Measurements from ENCODE around the gene B3GNT3.
A peak's percentile ranks its signal among the peaks of the same experiment; 100 is the strongest.

B3GNT3 gene, protein sequence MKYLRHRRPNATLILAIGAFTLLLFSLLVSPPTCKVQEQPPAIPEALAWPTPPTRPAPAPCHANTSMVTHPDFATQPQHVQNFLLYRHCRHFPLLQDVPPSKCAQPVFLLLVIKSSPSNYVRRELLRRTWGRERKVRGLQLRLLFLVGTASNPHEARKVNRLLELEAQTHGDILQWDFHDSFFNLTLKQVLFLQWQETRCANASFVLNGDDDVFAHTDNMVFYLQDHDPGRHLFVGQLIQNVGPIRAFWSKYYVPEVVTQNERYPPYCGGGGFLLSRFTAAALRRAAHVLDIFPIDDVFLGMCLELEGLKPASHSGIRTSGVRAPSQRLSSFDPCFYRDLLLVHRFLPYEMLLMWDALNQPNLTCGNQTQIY

DNA sequence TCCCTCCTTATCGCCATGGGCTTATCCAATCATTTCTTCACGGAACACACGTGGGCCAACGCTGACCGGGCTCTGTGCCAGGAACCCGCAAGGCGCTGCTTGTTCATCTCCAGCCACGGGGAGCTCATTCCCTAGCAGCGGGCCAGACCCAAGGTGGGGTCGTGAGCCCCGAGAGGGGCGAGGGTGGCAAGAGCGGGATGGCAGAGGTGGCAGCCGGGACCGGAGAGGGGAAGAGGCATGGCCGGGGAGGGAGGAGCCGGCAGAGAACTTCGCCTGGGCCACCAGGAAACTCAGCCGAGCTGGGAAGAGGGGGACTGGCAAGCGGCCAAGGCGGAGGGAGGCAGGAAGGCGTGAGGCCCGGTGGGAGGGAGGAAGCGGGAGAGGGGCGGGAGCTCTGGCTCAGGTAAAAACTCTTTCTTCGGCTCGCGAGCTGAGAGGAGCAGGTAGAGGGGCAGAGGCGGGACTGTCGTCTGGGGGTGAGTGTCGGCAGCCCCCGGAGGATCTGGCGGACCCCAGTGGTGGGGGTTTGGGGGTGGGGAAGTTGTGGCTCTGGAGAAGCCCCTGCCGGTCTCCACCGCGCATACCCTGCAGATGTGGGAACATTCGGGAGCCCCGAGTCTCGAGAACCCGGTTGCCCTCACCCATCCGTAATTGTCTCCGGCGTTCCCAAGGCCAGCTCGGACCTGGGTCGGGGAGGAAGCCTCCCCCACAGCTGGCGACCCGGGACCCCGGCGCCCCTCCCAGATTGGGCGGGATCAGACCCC is at the start of gene B3GNT3:
TSS of gene B3GNT3 (plus strand) at position 408 of the 764 bp plus-strand sequence. CDS start 12,670 bp downstream, outside the sequence.
- DNase-seq: peak in 6 of 42 donors; percentile 20 to 53 (median 30)
- intact Hi-C loops (cut with DNase I): no loop called here

DNA sequence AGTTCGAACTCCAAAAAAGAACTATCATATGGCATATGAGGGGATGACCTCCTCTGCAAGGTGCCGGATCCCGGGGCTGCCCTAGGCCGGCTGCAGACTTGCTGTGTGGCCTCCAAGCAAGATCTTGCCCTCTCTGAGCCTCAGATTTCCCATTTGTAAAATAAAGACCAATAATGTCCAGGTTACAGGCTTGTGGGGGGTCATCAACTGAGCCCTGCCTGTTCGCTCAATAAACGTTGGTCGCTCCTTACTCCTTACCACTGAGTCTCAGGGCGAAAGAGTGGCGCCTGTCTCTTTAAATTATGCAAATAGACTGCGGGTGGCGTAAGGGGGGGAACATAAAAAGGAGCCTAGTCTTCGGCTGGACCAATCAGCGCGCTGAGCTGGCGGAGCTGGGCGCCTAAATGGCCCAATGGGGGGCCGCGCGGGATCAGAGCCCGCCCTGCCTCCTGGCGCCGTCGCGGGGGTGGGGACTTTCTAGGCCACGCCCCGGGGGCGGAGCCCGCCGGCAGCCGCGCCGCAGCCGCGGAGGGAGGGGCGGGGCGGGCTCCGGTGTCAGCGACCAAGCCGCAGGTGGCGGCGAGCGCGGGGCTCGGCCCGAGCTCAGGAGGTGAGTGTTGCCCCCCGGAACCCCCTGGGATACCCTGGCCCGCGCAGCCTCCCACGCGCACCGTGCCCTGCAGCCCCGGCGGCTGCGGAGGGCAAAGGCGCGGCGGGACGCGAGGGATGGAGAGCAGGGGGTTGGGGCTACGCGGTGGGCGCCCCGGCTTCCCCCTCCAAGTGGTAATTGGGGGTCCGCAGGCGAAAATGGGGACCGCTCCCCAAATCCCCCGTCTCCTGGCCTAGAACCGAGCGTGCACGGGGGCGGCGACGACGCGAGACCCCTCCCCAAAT is 47.5 kb upstream of the B3GNT3 start:
- DNase-seq: peak; percentile 96 to 99 (median 98)
- intact Hi-C loops (cut with DNase I): no loop called here

DNA sequence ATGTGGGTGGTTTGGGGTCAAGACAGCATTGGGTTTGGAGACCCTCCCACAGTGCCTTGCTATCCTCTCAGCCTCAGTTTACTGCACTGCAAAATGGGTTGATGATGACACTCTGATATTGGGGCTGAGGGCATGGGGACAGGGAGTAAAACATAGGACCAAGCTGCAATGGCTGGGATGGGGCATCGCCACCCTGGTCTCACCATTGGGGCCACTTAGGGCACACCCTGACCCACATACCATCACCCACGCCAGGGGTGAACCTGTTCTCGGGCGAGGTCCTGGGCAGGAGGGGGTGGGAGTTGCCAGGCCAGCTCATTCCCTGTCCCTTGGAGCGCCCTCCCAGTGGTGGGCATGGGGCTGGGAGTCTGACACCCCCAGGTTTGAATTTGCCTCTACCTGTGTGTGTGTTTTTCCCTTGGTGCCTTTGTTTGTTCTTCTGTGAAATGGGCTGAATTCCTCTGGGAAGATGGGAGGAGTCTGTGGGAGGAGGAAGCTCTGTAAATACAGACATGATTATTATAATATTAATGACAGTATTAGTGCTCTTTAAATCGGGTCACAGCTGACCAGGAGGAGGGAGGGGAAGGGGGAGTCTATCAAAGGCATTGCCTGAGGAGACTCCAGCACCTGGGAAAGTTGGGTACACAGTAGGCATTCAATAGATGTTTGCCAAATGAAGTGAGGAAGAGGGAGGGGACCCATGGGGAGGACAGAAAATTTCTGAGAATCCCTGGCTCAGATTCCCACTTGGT is 45.9 kb upstream of the B3GNT3 start:
- DNase-seq: no peak
- intact Hi-C loops (cut with DNase I): no loop called here

DNA sequence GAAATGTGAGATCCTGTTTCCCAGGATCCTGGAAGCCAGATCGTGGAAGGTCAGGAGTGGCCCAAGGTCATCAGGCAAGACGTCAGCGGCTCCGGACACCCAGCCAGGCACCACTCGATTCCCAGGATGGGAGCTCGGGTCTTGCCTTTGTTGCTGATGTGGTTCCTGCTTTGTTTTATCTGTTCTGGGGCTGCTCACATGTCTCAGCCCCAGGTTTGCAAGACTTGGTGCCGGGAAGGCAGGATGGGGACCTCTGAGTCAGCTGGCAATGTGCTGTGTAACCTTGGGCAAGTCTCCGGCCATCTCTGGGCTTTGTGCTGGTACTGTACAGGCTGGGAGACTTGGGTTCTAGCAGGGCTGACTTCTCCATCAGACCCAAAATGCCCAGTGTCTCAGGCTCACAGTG is 45.0 kb upstream of the B3GNT3 start:
- intact Hi-C loops (cut with DNase I): no loop called here

DNA sequence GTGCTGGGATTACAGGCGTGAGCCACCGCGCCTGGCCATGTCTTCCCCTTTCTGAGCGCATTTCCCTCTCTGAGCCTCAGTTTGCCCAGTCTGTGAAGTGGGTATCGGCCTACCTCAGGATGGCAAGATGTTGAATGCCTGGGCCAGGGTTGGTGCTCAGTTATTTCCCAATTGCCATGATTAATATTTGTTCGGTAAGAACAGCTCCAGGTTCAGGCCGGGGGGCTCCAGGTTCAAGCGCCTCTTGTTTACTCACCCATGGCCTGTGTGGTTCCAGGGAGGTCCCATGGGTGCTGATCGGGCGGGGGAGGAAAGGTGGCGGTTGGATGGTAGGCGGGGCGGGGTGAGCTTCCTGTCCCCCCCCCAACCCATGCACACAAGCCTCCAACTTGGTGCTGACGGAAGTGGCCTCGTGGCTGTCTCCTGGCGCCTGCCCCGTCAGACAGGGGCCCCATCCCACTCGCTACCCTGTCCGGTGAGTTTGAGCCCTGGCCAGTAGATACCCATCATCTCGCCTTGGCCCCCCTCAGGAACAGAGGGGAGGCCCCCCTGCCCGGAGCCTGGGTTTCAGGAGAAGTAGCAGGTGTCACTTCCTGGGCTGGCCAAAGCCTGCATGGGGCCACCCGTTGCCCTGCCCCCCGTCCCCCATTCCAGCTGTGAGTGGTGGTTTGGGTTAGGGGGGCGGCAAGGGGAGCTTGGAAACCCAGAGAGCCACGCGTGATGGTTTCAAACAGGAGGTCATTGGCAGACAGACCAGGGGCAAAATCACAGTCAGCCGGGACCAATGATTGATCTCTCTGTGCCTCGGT is 43.6 kb upstream of the B3GNT3 start, which contains the start of gene FCHO1:
TSS of gene FCHO1 (plus strand) at position 375 of the 809 bp plus-strand sequence. CDS start 3,688 bp downstream, outside the sequence.
- intact Hi-C loops (cut with DNase I): no loop called here
- peak in 30 of 42 donors; percentile 21 to 69 (median 54) for DNase-seq

More for the DNA sequence above, 45.0 kb upstream of the B3GNT3 start:
- DNase-seq: peak in 10 of 42 donors; percentile 11 to 60 (median 43)

DNA sequence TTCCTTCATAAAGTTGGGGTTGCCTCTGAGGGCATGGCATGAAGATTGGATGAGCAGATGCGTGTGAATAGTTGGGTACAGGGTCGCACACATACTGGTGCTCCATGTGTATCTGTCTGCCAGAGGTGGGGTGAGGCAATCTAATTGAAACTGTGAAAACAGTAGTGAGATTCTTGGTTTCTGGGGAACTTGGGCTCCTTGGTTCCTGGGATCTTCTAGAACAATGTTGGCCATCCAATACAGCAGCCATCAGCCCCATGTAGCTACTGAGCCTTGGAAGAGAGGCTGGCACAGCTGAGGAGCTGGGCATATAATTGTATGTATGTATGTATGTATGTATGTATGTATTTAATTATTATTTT is 43.0 kb upstream of the B3GNT3 start:
- DNase-seq: no peak
- intact Hi-C loops (cut with DNase I): no loop called here

DNA sequence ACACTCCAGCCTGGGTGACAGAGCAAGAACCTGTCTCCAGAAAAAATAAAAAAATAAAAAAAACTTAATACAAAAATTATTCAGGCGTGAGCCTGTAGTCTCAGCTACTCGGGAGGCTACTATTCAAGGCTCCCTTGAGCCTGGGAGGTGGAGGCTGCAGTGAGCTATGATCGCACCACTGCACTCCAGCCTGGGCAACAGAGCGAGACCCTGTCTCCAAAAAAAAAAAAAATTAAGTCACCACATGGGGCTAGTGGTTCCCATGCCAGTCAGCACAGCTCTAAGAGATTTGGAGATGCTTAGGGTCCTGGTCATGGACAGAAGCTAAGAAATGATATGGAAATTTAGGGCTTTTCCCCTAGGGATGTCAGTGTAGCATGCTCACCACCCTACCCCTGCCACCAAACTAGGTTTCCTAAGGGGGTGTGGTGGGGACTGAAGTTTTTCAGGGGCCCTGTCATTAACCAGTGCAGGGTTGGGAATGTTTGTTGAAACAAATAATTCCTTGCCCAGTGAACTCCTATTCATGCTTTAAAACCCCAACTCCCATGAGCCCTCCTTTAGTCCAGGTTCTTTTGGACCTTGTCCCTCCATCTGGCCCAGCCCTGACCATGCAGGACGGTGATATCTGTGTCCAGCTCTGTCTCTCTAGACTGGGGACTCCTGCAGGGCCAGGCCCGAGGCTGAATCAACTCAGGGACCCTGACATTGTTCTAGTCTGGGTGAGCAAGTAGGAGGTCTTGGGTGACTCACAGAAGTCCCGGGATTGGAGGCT is 41.9 kb upstream of the B3GNT3 start:
- intact Hi-C loops (cut with DNase I): no loop called here
- DNase-seq: no peak

DNA sequence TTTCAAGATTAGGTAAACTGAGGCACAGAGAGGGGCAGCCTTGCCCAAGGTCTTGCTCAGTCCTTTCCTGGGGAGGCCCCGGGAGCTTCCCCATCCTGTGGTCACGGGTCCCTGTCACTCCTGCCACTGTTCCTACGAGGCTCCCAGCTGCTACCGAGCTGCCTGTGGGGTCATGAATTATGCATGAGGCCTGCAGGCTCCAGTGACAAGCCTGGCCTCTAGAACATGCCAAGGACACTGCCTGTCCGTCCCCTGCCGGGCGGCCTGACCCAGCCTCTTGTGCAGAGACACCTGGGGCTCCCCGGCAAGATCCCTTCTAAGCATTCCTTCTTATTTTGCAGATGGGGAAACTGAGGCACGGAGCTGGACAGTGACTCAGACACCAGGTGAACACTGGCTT is 41.0 kb upstream of the B3GNT3 start:
- intact Hi-C loops (cut with DNase I): no loop called here
- DNase-seq: peak; percentile 68 to 95 (median 85)

DNA sequence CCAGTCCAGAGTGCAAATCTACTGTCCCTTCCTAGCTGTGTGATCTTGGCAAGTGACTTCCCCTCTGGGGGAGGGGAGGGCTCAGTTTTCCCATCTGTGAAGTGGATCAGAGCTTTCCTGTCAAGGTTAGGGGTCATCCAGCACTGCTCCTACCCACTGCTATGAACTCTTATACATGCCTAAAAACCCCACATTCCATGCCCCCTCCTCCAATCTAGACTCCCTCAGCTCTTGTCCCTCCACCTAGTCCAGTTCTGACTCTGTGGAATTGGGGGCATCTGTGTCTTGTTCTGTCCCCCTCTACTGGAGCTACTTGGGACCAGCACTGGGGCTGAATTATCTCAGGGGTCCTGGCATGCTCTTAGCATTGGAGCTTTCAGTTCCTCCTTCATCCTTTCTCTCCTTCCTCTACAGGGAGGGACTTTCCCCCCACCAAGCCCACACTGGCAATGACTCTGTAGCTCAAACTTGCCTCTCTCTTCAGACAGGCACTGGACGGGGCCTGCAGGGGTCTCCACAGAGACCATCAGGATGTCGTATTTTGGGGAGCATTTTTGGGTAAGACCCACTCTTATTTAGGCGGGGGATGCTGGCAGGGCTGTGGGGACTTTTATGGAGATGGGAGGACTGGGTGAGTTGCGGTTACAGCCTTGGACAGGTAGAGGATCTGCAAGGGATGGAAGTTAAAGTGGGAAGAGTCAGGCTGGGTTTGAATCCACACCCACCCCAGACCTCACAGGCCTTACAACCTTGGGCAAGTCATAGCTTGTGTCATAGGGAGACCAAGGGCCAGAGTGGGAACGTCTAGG is 40.1 kb upstream of the B3GNT3 start:
- intact Hi-C loops (cut with DNase I): no loop called here
- DNase-seq: no peak

DNA sequence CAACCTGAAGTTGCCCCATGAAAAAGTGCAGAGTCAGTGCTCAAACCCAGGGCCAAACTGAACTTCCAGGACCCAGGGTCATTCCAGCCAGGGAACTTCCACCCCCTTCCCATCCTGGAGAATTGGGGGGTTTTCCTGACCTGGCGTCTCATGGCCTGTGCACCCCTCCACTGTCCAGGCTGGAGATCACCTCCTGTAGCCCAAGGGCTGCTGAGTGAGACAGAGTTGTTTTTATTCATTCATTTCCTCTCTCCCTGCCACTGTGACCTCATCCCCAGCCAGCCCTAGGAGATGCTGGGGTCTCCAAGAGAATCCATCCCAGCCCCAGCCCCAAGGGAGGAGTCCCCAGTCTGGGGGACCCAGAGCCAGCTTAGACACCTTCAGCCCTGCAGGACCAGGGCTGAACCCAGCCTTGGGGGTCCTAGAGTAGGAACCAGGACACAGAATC is 39.5 kb upstream of the B3GNT3 start:
- intact Hi-C loops (cut with DNase I): no loop called here
- DNase-seq: no peak

DNA sequence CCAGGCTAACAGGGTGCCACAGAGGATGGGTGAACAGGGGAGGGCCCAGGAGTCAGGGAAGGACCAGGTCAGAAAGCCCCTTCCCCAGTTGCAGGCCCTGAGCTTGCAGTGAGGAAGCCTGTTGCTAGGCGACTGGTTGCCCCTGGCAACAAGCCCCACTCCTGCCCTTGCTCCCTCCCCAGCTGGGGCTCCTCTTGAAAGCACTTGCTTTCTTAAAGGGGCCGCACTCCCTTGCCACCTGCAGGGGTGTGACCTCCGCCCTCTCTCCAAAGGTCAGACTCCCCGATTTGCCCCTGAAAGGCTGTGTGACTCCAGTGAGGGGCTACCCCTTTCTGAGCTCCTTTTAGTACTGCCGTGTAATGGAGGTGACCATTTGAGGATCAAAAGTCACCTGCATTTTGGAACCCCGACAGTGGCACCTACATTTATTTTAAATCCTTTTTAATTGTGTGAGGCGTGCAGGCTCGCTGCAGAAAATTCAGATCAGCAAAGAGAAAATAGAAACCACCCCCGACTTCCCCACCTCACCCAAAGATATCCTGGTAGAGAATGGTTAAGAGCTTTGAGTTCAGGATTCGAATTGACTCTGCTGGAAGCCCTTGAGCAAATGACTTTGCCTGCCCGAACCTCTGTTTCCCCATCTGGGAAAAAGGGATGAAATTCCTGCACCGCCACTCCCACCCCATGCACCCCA is 38.8 kb upstream of the B3GNT3 start:
- intact Hi-C loops (cut with DNase I): no loop called here
- peak; percentile 93 to 99 (median 97) for DNase-seq

DNA sequence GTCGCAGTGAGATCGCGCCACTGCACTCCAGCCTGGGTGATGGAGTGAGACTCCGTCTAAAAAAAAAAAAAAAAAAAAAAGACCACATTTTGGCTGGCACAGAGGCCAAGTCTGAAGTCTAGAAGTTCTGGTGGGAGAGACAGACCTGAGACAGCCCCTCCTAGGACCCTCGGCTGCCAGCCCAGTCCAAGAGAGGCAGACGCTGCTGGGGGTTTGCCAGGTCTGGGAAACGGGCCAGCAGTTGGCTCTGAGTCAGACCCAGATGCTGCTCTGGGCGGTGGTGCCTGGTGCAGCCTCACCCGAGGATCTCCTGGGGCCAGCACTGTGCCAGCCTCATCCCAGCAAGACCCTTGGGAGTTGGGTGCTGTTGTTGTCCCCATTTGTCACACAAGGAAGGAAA is 37.8 kb upstream of the B3GNT3 start:
- intact Hi-C loops (cut with DNase I): no loop called here
- DNase-seq: peak; percentile 82 to 99 (median 96)

DNA sequence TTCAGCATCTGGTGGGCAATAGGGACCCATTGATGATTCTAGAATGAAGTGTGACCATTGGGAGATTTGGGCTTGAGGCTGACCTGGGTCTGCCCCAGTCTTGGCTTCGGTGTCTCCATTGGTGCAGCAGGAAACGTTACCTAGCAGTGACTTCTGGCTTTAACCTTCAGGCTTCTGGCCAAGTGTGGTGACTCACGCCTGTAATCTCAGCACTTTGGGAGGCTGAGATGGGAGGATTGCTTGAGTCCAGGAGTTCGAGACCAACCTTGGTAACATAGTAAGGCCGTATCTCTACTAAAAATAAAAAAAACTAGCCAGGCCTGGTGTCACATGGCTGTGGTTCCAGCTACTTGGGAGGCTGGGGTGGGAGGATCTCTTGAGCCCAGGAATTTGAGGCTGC is 36.4 kb upstream of the B3GNT3 start:
- DNase-seq: no peak
- intact Hi-C loops (cut with DNase I): no loop called here

DNA sequence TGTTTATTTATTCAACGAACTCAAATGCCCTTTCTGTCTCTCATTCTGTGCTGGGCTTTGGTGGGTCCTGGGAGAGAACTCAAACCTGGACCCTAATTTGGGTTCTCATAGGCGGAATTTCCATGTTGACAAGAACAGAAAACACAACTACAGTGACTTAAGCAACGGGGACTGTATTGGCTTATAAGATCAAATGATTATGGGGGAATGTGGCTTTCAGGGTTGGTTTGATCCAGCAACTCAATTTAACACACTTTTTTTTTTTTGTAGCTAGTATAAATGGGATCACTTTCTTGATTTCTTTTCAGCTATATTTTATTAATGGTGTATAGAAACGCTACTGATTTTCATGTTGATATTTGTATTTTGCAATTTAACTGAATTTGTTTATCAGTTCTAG is 33.8 kb upstream of the B3GNT3 start:
- intact Hi-C loops (cut with DNase I): no loop called here
- no peak for DNase-seq

DNA sequence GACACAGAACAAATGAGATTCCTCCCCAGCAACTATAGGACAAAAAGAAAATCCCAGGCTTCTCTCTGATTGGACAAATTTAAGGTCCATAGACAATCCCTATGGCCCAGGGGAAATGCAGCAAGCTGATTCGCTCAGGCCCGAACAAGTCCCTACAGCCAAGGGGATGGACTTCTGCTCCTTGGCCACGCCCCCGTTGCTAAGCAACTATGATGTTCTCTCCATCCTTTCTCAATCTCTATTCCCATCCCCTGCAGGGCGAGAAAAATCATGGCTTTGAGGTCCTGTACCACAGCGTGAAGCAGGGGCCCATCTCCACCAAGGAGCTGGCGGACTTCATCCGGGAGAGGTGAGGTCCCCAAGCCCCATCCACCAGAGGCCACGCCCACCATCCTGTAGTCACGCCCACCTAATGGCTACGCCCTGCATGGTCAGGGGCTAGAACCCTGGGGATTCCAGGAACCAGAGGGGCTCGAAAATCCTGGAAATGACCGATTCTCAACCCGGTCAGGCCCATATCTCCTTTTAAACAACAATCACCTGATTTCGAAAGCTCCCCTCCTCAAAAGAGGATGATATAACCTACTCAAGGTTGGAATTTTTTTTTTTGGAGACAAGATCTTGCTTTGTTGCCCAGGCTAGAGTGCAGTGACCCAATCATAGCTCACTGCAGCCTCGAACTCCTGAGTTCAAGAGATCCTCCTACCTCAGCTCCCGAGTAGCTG is 32.3 kb upstream of the B3GNT3 start:
- intact Hi-C loops (cut with DNase I): no loop called here
- DNase-seq: peak in 32 of 42 donors; percentile 29 to 86 (median 64)

Data from head of caudate nucleus (tissue), 42 donors.